ENCODE results near the gene HSFX4. TPM values are rescaled to one million over a fixed set of nuclear protein-coding genes. Genes with fewer than 3 reads are reported as not detected.
"Not testable (repeated sequence)": the region's sequence is repeated elsewhere in the genome, so short reads cannot be mapped to it uniquely, and the experiment has no call there.

Gene HSFX4
- total and polyA plus RNA-seq, 10 donors: not detected

DNA sequence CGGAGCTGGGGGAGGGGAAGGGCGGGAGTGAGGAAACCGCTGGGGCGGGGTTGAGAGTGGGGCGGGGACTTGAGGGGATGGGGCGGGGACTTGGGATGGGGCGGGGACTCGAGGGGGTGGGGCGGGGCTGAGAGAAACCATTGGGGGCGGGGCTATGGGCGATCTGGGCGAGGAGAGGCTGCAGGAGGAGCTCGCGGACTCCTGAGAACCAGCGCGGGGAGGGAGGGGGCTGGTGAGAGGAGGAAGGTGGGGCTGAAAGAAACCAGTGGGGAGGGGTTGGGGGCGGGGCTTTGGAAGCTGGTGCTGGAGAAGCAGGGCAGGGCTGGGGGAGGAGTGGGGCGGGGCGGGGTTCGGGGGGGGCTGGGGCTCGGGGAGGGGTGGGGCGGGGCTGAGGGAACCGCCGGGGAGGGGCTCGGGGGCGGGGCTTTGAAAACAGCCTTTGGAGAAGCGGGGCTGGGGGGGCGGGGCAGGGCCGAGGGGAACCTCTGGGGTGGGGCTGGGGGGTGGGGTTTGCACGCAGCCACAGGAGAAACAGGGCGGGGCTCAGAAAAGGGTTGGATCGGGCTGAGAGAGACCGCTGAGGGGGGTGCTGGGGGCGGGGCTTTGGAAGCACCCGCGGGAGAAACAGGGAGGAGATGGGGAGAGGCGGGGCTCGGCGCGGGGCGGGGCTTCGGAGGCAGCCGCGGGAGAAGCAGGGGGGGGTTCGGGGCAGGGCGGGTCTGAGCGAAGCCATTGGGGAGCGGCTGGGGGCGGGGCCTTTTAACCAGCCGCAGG is 9.7 kb downstream of the HSFX4 start:
- intact Hi-C loops (cut with DNase I; ENCODE audit: low total_unique reads): no loop called here
- TF ChIP-seq POLR2A (IDR thresholded peaks at IDR 0.05) (no peak), POLR2AphosphoS5 (IDR thresholded peaks at IDR 0.05) (no peak), CTCF (IDR thresholded peaks at IDR 0.05 in 8 of 11, conservative IDR thresholded peaks at IDR 0.05 in 3 of 11) (no peak)
- Histone ChIP-seq H3K4me3 (peak overlapping the region in 4 of 8 donors; percentile 56 to 79 (median 60)), H3K27ac (peak overlapping the region in 7 of 8 donors; percentile 86 to 96 (median 94)), H3K36me3 (peaks cover 0 to 11% (median 0%) of the 10 kb centered on the region in 6 donors), H3K9me3 (no peaks in the 10 kb centered on the region), H3K4me1 (peaks cover 0 to 15% (median 6%) of the 10 kb centered on the region in 6 donors), H3K27me3 (replicated peaks in 1 of 7) (no peaks in the 10 kb centered on the region)
- peak; percentile 97 for DNase-seq
- WGBS, 5 donors: 1 to 57% (median 8%) methylated on average over 16 to 44 of the region's 50 CpGs

GRCh38 chrX:149939655-149939904 is 10.2 kb downstream of the HSFX4 start:
- intact Hi-C loops (cut with DNase I; ENCODE audit: low total_unique reads): no loop called here
- 1 to 59% (median 2%) methylated on average over 15 to 17 of the region's 17 CpGs for WGBS, 5 donors
- no peaks in the 10 kb centered on the region for H3K27me3 ChIP-seq (replicated peaks in 1 of 7)
- no peaks in the 10 kb centered on the region for H3K9me3 ChIP-seq
- no peak for DNase-seq
- peak overlapping the region; percentile 57 to 96 (median 90) for H3K27ac ChIP-seq
- H3K4me3 ChIP-seq: peak overlapping the region; percentile 27 to 79 (median 48)
- TF ChIP-seq POLR2AphosphoS5 (IDR thresholded peaks at IDR 0.05) (no peak), POLR2A (IDR thresholded peaks at IDR 0.05) (no peak), CTCF (IDR thresholded peaks at IDR 0.05 in 8 of 11, conservative IDR thresholded peaks at IDR 0.05 in 3 of 11) (no peak)
- H3K4me1 ChIP-seq: peaks cover 0 to 15% (median 6%) of the 10 kb centered on the region in 6 donors
- H3K36me3 ChIP-seq: peaks cover 0 to 6% (median 0%) of the 10 kb centered on the region in 6 donors

GRCh38 chrX:149939905-149940673 is 10.7 kb downstream of the HSFX4 start:
- Histone ChIP-seq H3K9me3 (no peaks in the 10 kb centered on the region), H3K27ac (peak overlapping the region; percentile 57 to 96 (median 90)), H3K4me1 (peaks cover 0 to 15% (median 6%) of the 10 kb centered on the region in 6 donors), H3K27me3 (replicated peaks in 1 of 7) (no peaks in the 10 kb centered on the region), H3K36me3 (peaks cover 0 to 4% (median 0%) of the 10 kb centered on the region in 6 donors), H3K4me3 (peak overlapping the region; percentile 27 to 79 (median 48))
- 0 to 46% (median 8%) methylated on average over 23 to 27 of the region's 27 CpGs for WGBS, 5 donors
- DNase-seq: peak; percentile 97
- TF ChIP-seq POLR2AphosphoS5 (IDR thresholded peaks at IDR 0.05): peak; percentile 78 to 83 (median 79)
- peak in 1 of 11 experiments; percentile 70 for TF ChIP-seq CTCF (IDR thresholded peaks at IDR 0.05 in 8 of 11, conservative IDR thresholded peaks at IDR 0.05 in 3 of 11)
- peak in 1 of 3 donors; percentile 28 for TF ChIP-seq POLR2A (IDR thresholded peaks at IDR 0.05)
- intact Hi-C loops (cut with DNase I; ENCODE audit: low total_unique reads): no loop called here

GRCh38 chrX:149940674-149941024 is 11.3 kb downstream of the HSFX4 start:
- TF ChIP-seq CTCF (IDR thresholded peaks at IDR 0.05 in 8 of 11, conservative IDR thresholded peaks at IDR 0.05 in 3 of 11): peak in 10 of 11 experiments; percentile 27 to 77 (median 60)
- H3K36me3 ChIP-seq; H3K27me3 ChIP-seq (replicated peaks in 1 of 7); intact Hi-C loops (cut with DNase I; ENCODE audit: low total_unique reads); DNase-seq; H3K9me3 ChIP-seq: not testable (repeated sequence)
- WGBS, 5 donors: 24 to 49% (median 32%) methylated on average over 2 to 10 of the region's 11 CpGs
- Histone ChIP-seq H3K27ac (peak overlapping the region in 6 of 8 donors; percentile 46 to 96 (median 94)), H3K4me3 (peak overlapping the region in 2 of 8 donors; percentile 56 to 79), H3K4me1 (peaks cover 0 to 15% (median 6%) of the 10 kb centered on the region in 6 donors)

- H3K27me3 ChIP-seq (replicated peaks in 1 of 7); H3K27ac ChIP-seq; H3K4me3 ChIP-seq; DNase-seq; H3K4me1 ChIP-seq; intact Hi-C loops (cut with DNase I; ENCODE audit: low total_unique reads); H3K9me3 ChIP-seq: not testable (repeated sequence)
- WGBS, 5 donors: 77 to 95% (median 85%) methylated on average over 9 to 11 of the region's 11 CpGs
- peaks cover 0 to 40% (median 0%) of the 10 kb centered on the region in 6 donors for H3K36me3 ChIP-seq
Observed at GRCh38 chrX:149945087-149945670, 15.8 kb downstream of the HSFX4 start.

DNA sequence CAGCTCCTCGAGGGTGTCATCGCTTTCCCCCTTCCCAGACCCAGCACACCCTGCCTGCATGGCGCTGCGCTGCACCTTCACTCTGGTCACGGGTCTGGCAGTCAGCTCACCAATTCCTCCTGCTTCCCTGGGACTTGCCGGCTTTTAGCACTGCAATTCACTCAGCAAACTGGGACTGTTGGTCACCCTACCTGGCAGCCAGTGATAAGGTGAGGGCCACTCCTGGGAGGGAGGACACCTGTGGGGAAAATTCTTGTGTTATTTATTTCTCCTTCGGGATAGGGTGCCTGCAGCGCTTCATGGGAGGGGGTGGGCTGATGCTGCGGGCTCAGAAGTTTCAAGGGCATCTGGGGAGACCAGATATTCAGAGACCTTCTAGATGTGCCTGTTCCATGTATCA is 16.4 kb downstream of the HSFX4 start:
- H3K4me3 ChIP-seq, H3K4me1 ChIP-seq: not testable (repeated sequence)

More for the DNA sequence above, 16.4 kb downstream of the HSFX4 start:
- peaks cover 0 to 40% (median 0%) of the 10 kb centered on the region in 6 donors for H3K36me3 ChIP-seq
- H3K27ac ChIP-seq; H3K27me3 ChIP-seq (replicated peaks in 1 of 7); H3K9me3 ChIP-seq; intact Hi-C loops (cut with DNase I; ENCODE audit: low total_unique reads); DNase-seq: not testable (repeated sequence)
- WGBS, 5 donors: 80 to 100% (median 93%) methylated on average over 1 to 8 of the region's 9 CpGs

Data from spleen (tissue), 11 donors.